ENCODE results near the gene LMOD2. TPM values are rescaled to one million over a fixed set of nuclear protein-coding genes. Genes with fewer than 3 reads are reported as not detected.

Gene LMOD2
- total and polyA plus RNA-seq, 9 of the 15 experiments (the other 6 are each of a cell fraction or from before 2014, with no cell fraction given): 0.04 TPM; not detected in 8

GRCh38 chr7:123608991-123609882 is 46.4 kb upstream of the LMOD2 start (continued):
- TF ChIP-seq, protein P1, sequence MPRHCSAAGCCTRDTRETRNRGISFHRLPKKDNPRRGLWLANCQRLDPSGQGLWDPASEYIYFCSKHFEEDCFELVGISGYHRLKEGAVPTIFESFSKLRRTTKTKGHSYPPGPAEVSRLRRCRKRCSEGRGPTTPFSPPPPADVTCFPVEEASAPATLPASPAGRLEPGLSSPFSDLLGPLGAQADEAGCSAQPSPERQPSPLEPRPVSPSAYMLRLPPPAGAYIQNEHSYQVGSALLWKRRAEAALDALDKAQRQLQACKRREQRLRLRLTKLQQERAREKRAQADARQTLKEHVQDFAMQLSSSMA (CRISPR knock-in tag; IDR thresholded peaks at IDR 0.05): peak; percentile 64; the same call in 1 of the 2 replicates
- TF ChIP-seq, protein P2, sequence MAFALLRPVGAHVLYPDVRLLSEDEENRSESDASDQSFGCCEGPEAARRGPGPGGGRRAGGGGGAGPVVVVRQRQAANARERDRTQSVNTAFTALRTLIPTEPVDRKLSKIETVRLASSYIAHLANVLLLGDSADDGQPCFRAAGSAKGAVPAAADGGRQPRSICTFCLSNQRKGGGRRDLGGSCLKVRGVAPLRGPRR (CRISPR knock-in tag; IDR thresholded peaks at IDR 0.05): no peak
- TF ChIP-seq ATF4 (CRISPR knock-in tag; IDR thresholded peaks at IDR 0.05) (peak; percentile 98), MYC (IDR thresholded peaks at IDR 0.05; ENCODE audit: low read depth, low read length) (peak; percentile 66; the same call in 1 of the 2 replicates), MYC (CRISPR knock-in tag; IDR thresholded peaks at IDR 0.05; ENCODE audit: borderline replicate concordance, low read depth) (0 out of 2 replicates have a peak, but pooled peaks have one; percentile 49), ZBTB40 (IDR thresholded peaks at IDR 0.05) (no peak), ZBTB40 (CRISPR knock-in tag; IDR thresholded peaks at IDR 0.05) (no peak), RBM17 (IDR thresholded peaks at IDR 0.05; ENCODE audit: borderline replicate concordance, low read depth, low read length) (no peak), RAD51 (IDR thresholded peaks at IDR 0.05; ENCODE audit: borderline replicate concordance, low read depth) (no peak), POLR3A (IDR thresholded peaks at IDR 0.05; ENCODE audit: borderline replicate concordance, extremely low read depth, insufficient read depth, insufficient read length) (no peak)
- TF ChIP-seq, protein P3, sequence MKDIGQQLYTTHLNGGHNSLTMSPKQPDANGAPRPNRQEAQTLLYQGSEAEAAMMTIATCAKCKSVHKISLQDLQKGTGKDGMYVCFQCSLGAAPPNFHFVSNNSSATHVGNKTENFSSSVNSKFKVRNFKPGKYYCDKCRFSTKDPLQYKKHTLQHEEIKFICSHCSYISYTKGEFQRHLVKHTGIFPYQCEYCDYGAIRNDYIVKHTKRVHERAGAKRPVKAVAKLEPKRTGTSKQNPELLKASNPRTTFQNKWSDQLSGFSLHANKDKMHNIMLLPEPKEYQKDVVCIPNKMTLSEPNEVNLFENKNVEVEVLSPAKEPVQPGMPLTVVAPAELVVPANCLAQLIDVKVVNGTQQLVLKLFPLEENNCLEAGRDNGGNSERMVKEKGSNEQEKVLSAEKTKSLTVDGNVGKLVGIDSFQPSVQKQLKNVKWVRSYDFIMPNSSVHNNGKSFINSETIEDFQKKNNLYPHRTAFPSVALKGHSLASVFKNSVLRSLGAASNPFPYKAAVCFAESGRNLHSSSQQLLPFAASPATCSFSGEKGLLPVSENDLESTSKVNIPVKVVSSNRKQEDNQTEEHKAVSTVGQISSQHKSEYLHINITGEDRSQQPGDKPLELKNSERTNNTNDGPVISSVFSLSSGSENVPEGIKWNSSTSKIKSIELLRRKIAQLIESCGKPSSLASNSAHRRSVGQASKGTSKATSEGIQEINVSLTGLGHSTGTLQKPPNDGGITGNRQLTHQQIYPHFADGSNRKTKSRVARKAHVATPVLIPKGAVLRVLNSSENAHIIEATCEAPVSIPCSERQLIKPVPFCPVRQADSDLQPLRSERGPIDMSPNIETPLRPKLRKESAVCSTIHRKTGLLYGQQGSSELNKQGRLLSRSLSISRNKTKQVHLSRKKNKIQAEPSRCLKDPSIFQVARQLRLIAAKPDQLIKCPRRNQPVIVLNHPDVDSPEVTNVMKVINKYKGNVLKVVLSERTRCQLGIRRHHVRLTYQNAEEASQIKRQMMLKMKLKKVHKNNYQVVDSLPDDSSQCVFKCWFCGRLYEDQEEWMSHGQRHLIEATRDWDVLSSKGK (CRISPR knock-in tag; IDR thresholded peaks at IDR 0.05): no peak
